ENCODE results near the gene BMAL1. TPM values are rescaled to one million over a fixed set of nuclear protein-coding genes. Genes with fewer than 3 reads are reported as not detected.

BMAL1 gene
- total and polyA plus RNA-seq, 2 donors from 2014 or later: 9.2 to 20.6 TPM

DNA sequence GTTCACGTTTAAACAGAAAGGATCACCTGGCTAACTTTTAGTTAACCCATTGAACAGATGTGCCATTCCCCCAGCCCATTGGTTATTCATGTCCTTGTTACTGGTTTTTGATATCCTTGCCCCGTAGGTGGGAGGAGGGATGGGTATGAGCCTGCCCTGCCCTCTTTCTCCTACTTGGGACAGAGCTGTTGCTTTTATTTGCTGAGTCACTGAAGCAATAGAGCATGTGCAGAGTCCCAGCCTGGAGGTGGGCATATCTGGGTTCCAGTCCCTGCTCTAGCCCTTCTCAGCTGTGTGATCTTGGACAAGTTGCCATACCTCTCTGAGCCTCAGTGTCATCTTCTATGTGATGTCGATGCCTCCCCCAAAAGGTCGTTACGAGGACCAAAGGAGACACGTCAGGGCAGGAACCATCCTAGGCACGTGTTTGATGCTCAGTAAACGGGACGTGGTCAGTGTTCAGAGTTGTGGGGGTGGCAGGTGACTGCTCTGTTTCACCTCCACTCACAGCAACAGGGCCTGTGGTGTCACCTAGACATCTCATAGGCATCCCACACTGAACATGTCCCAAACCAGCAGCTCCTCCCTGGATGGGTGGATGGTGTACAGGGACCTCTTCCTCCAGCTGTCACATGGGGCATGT, 61.0 kb downstream of the BMAL1 start:
- TF ChIP-seq, protein P1, sequence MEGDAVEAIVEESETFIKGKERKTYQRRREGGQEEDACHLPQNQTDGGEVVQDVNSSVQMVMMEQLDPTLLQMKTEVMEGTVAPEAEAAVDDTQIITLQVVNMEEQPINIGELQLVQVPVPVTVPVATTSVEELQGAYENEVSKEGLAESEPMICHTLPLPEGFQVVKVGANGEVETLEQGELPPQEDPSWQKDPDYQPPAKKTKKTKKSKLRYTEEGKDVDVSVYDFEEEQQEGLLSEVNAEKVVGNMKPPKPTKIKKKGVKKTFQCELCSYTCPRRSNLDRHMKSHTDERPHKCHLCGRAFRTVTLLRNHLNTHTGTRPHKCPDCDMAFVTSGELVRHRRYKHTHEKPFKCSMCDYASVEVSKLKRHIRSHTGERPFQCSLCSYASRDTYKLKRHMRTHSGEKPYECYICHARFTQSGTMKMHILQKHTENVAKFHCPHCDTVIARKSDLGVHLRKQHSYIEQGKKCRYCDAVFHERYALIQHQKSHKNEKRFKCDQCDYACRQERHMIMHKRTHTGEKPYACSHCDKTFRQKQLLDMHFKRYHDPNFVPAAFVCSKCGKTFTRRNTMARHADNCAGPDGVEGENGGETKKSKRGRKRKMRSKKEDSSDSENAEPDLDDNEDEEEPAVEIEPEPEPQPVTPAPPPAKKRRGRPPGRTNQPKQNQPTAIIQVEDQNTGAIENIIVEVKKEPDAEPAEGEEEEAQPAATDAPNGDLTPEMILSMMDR (IDR thresholded peaks at IDR 0.05; ENCODE audit: borderline replicate concordance, extremely low read depth, insufficient read depth): no peak
- H3K9ac ChIP-seq (ENCODE audit: low read length in 3 of 3): peak overlapping the region in 1 of 3 donors; percentile 45
- intact Hi-C loops (cut with DNase I): loop anchor here (10.0 kb wide), 1 partner anchor 124 kb away; no protein-coding TSS in a partner anchor
- no peaks in the 10 kb centered on the region for H3K27me3 ChIP-seq (ENCODE audit: control insufficient read depth, insufficient read depth, low read length)
- peaks cover 0 to 16% (median 8%) of the 10 kb centered on the region in 3 donors for H3K4me1 ChIP-seq (ENCODE audit: control insufficient read depth in 2 of 3, insufficient read depth in 2 of 3, low read depth in 1 of 3, low read length in 3 of 3)
- no peaks in the 10 kb centered on the region for H3K36me3 ChIP-seq (ENCODE audit: control insufficient read depth in 2 of 3, insufficient read depth in 3 of 3, low read length in 3 of 3)
- H3K27ac ChIP-seq (ENCODE audit: low read depth in 2 of 2, low read length in 2 of 2): peak overlapping the region in 1 of 2 donors; percentile 59
- DNase-seq: no peak
- H3K9me3 ChIP-seq (ENCODE audit: control insufficient read depth in 2 of 3, insufficient read depth in 1 of 3, low read length in 3 of 3): no peaks in the 10 kb centered on the region
- no peak for FAIRE-seq
- H3K4me3 ChIP-seq (ENCODE audit: low read length in 3 of 3): peak overlapping the region in 2 of 3 donors; percentile 16 to 22

- no peak overlapping the region for H3K4me3 ChIP-seq (ENCODE audit: low read length in 3 of 3)
- DNase-seq (no peak), FAIRE-seq (no peak)
- no peaks in the 10 kb centered on the region for H3K27me3 ChIP-seq (ENCODE audit: control insufficient read depth, insufficient read depth, low read length)
- no peak overlapping the region for H3K9ac ChIP-seq (ENCODE audit: low read length in 3 of 3)
- TF ChIP-seq, protein P1 (IDR thresholded peaks at IDR 0.05; ENCODE audit: borderline replicate concordance, extremely low read depth, insufficient read depth): no peak
- intact Hi-C loops (cut with DNase I): loop anchor here (10.0 kb wide), 1 partner anchor 125 kb away; no protein-coding TSS in a partner anchor
- no peaks in the 10 kb centered on the region for H3K36me3 ChIP-seq (ENCODE audit: control insufficient read depth in 2 of 3, insufficient read depth in 3 of 3, low read length in 3 of 3)
- H3K4me1 ChIP-seq (ENCODE audit: control insufficient read depth in 2 of 3, insufficient read depth in 2 of 3, low read depth in 1 of 3, low read length in 3 of 3): peaks cover 0 to 11% (median 0%) of the 10 kb centered on the region in 3 donors
- H3K27ac ChIP-seq (ENCODE audit: low read depth in 2 of 2, low read length in 2 of 2): no peak overlapping the region
- H3K9me3 ChIP-seq (ENCODE audit: control insufficient read depth in 2 of 3, insufficient read depth in 1 of 3, low read length in 3 of 3): no peaks in the 10 kb centered on the region
Measured at GRCh38 chr11:13339195-13340153, 61.9 kb downstream of the BMAL1 start.

- H3K4me3 ChIP-seq (ENCODE audit: low read length in 3 of 3): no peak overlapping the region
- peak in 1 of 5 donors; percentile 39 for DNase-seq
- H3K4me1 ChIP-seq (ENCODE audit: control insufficient read depth in 2 of 3, insufficient read depth in 2 of 3, low read depth in 1 of 3, low read length in 3 of 3): peaks cover 0 to 11% (median 0%) of the 10 kb centered on the region in 3 donors
- H3K27ac ChIP-seq (ENCODE audit: low read depth in 2 of 2, low read length in 2 of 2): no peak overlapping the region
- no peaks in the 10 kb centered on the region for H3K27me3 ChIP-seq (ENCODE audit: control insufficient read depth, insufficient read depth, low read length)
- intact Hi-C loops (cut with DNase I): no loop called here
- H3K9me3 ChIP-seq (ENCODE audit: control insufficient read depth in 2 of 3, insufficient read depth in 1 of 3, low read length in 3 of 3): no peaks in the 10 kb centered on the region
- no peaks in the 10 kb centered on the region for H3K36me3 ChIP-seq (ENCODE audit: control insufficient read depth in 2 of 3, insufficient read depth in 3 of 3, low read length in 3 of 3)
- TF ChIP-seq, protein P1 (IDR thresholded peaks at IDR 0.05; ENCODE audit: borderline replicate concordance, extremely low read depth, insufficient read depth): no peak
- H3K9ac ChIP-seq (ENCODE audit: low read length in 3 of 3): no peak overlapping the region
- no peak for FAIRE-seq
Measured at GRCh38 chr11:13341026-13341425, 63.4 kb downstream of the BMAL1 start.

Measured in kidney (tissue), 14 donors.